IMR-90 (cell line): Measurements from ENCODE around the gene AAK1. TPM values are rescaled to one million over a fixed set of nuclear protein-coding genes. Genes with fewer than 3 reads are reported as not detected.

Experiments
- ATAC-seq: fragments of 200-7000 bp; cut with Tn5 transposase; 2 replicates; pipeline ENCODE4 v1.9.1; 2020; ENCODE audit warnings: low read depth, mild to moderate bottlenecking, moderate library complexity
- BruUV-seq: library from RNA; stranded (reverse); fragments of 400-500 nt; replicated peaks from 2 replicates; lab custom pipeline; 2021; lab: Mats Ljungman, UMichigan
- CTCF ChIA-PET: fragments of 300-600 bp; formaldehyde crosslinking; extraction: SDS; loops from one replicate; lab custom pipeline; 2021; ENCODE audit warnings: antibody characterized with exemption; lab: Yijun Ruan, JAX
- POLR2A ChIA-PET: fragments of 300-600 bp; sonication (Branson Sonifier 250); formaldehyde crosslinking; loops from one replicate; lab custom pipeline; 2022; ENCODE audit warnings: antibody characterized with exemption; ENCODE audit not compliant: unreplicated experiment; lab: Charles Lee
- DNase-seq: peaks from one replicate; pipeline ENCODE4 v3.0.0; 2013
- H2AFZ ChIP-seq: replicated peaks from 2 replicates; pipeline ENCODE3; 2013; ENCODE audit warnings: low read length, mild to moderate bottlenecking; ENCODE audit not compliant: poor library complexity
- H2AK5ac ChIP-seq: 2 replicates; pipeline ENCODE4 v1.6.1; 2013; ENCODE audit warnings: low read depth, low read length, inconsistent platforms
- H2AK9ac ChIP-seq: replicated peaks from 2 replicates; pipeline ENCODE3; 2013; ENCODE audit warnings: mild to moderate bottlenecking, low read depth, low read length, moderate library complexity; ENCODE audit not compliant: poor library complexity
- H2BK120ac ChIP-seq: 2 replicates; pipeline ENCODE4 v1.6.1; 2013; ENCODE audit warnings: low read depth, low read length, inconsistent platforms
- H2BK15ac ChIP-seq: 3 replicates; pipeline ENCODE4 v1.6.1; 2013; ENCODE audit warnings: low read depth, low read length, inconsistent platforms
- H2BK20ac ChIP-seq: 2 replicates; pipeline ENCODE4 v1.6.1; 2013; ENCODE audit warnings: low read depth, mild to moderate bottlenecking, inconsistent platforms, low read length, moderate library complexity
- H2BK5ac ChIP-seq: 2 replicates; pipeline ENCODE4 v1.6.1; 2013; ENCODE audit warnings: mild to moderate bottlenecking, low read depth, low read length, inconsistent platforms; ENCODE audit not compliant: poor library complexity, severe bottlenecking
- H3K14ac ChIP-seq: replicated peaks from 2 replicates; pipeline ENCODE4 v1.6.1; 2013; ENCODE audit warnings: low read depth, low read length, inconsistent platforms
- H3K18ac ChIP-seq: 2 replicates; pipeline ENCODE4 v1.6.1; 2013; ENCODE audit warnings: low read depth, low read length, control low read depth
- H3K23ac ChIP-seq: 2 replicates; pipeline ENCODE4 v1.6.1; 2013; ENCODE audit warnings: low read depth, low read length, inconsistent platforms
- H3K27ac ChIP-seq: 2 replicates; pipeline ENCODE4 v1.5.1; 2013; ENCODE audit warnings: mild to moderate bottlenecking, control low read depth, low read length; ENCODE audit not compliant: insufficient read depth
- H3K27me3 ChIP-seq: 2 replicates; pipeline ENCODE4 v1.6.1; 2013; ENCODE audit warnings: low read length; ENCODE audit not compliant: control insufficient read depth, insufficient read depth
- H3K36me3 ChIP-seq: 2 replicates; pipeline ENCODE4 v1.6.1; 2013; ENCODE audit warnings: low read length, mixed read lengths; ENCODE audit not compliant: control insufficient read depth, insufficient read depth
- H3K4ac ChIP-seq: 2 replicates; pipeline ENCODE4 v1.6.1; 2013; ENCODE audit warnings: low read depth, low read length, inconsistent platforms
- H3K4me1 ChIP-seq: 2 replicates; pipeline ENCODE4 v1.6.1; 2013; ENCODE audit warnings: low read length, mixed read lengths; ENCODE audit not compliant: control insufficient read depth, insufficient read depth
- H3K4me2 ChIP-seq: 2 replicates; pipeline ENCODE4 v1.6.1; 2013; ENCODE audit warnings: low read depth, mild to moderate bottlenecking, control low read depth, low read length, moderate library complexity
- H3K4me3 ChIP-seq: 2 replicates; pipeline ENCODE4 v1.5.1; 2013; ENCODE audit warnings: low read depth, mild to moderate bottlenecking, control low read depth, low read length, moderate library complexity; ENCODE audit not compliant: insufficient read depth
- H3K56ac ChIP-seq: 2 replicates; pipeline ENCODE4 v1.6.1; 2013; ENCODE audit warnings: low read length, inconsistent platforms; ENCODE audit not compliant: insufficient read depth; ENCODE audit errors: extremely low read depth
- H3K79me1 ChIP-seq, 2 experiments: 2 replicates each; pipeline ENCODE4 v1.6.1; 2013; ENCODE audit warnings: low read length in 2 of 2, inconsistent platforms in 1 of 2, low read depth in 1 of 2
- H3K9ac ChIP-seq: 2 replicates; pipeline ENCODE4 v1.6.1; 2013; ENCODE audit warnings: low read depth, low read length, control low read depth
- H3K9me1 ChIP-seq: 2 replicates; pipeline ENCODE4 v1.6.1; 2013; ENCODE audit warnings: low read length, inconsistent platforms; ENCODE audit not compliant: insufficient read depth
- H3K9me3 ChIP-seq: 2 replicates; pipeline ENCODE4 v1.6.1; 2013; ENCODE audit warnings: low read length; ENCODE audit not compliant: control insufficient read depth, insufficient read depth
- H4K20me1 ChIP-seq: 2 replicates; pipeline ENCODE4 v1.6.1; 2013; ENCODE audit warnings: low read length, inconsistent platforms; ENCODE audit not compliant: insufficient read depth
- H4K5ac ChIP-seq: 2 replicates; pipeline ENCODE4 v1.6.1; 2013; ENCODE audit warnings: mild to moderate bottlenecking, low read depth, low read length, control low read depth
- H4K8ac ChIP-seq, 2 experiments: 2 replicates each; pipeline ENCODE4 v1.6.1; 2013; ENCODE audit warnings: low read depth in 2 of 2, low read length in 2 of 2, control low read depth in 1 of 2, inconsistent platforms in 1 of 2
- H4K91ac ChIP-seq: 2 replicates; pipeline ENCODE4 v1.6.1; 2013; ENCODE audit warnings: low read depth, low read length, inconsistent platforms; ENCODE audit not compliant: insufficient read depth
- CHD1 ChIP-seq: IDR thresholded peaks from 2 replicates; pipeline ENCODE4 v1.6.1; 2012; ENCODE audit warnings: low read depth, low read length, improper control_type of control experiment
- MAFK ChIP-seq: IDR thresholded peaks from 2 replicates; pipeline ENCODE4 v1.6.1; 2012; ENCODE audit warnings: low read depth, low read length, improper control_type of control experiment
- NFE2L2 ChIP-seq: fragments of 150-350 bp; IDR thresholded peaks from 2 replicates; pipeline ENCODE4 v1.6.1; 2016; ENCODE audit warnings: low read depth, mild to moderate bottlenecking, low read length
- RAD21 ChIP-seq: IDR thresholded peaks from 2 replicates; pipeline ENCODE4 v1.6.1; 2012; ENCODE audit warnings: low read length, improper control_type of control experiment
- WGBS, 2 experiments: methylation state at CpG; one replicate each; pipeline versions ENCODE4 v1.1.5 to v1.1.7; 2013; ENCODE audit warnings: missing lambda C conversion rate in 2 of 2; ENCODE audit not compliant: insufficient read length in 1 of 2; ENCODE audit errors: extremely low coverage in 2 of 2; 5-methylcytosine and 5-hydroxymethylcytosine counted together
- dilution Hi-C: fragments of 300-500 bp; cut with HindIII; formaldehyde crosslinking; loops from one replicate; pipeline ENCODE4 v1.14.3; 2018; ENCODE audit warnings: low sequenced_read_pairs; ENCODE audit not compliant: unreplicated experiment
- in situ Hi-C: fragments of 300-500 bp; cut with MboI; formaldehyde crosslinking; loops from 3 replicates; pipeline ENCODE4 v1.14.3; 2019; ENCODE audit warnings: low sequenced_read_pairs, inconsistent platforms, mixed read lengths
- intact Hi-C: fragments of 100-400 bp; cut with micrococcal nuclease; formaldehyde crosslinking; loops from 2 replicates; pipeline ENCODE4 v1.10.0; 2022
- polyA plus RNA-seq, 3 experiments: library from polyadenylated mRNA; depleted of rRNA; stranded (reverse); fragments of >200 nt; gene quantifications; 2 replicates each; pipeline ENCODE4 v1.2.3, GENCODE V29; 2012; ENCODE audit warnings: low replicate concordance in 1 of 3
- total RNA-seq: library from RNA; depleted of rRNA; stranded (reverse); fragments of >200 nt; gene quantifications from 2 replicates; pipeline ENCODE4 v1.2.3, GENCODE V29; 2012

Gene AAK1
- total and polyA plus RNA-seq, 2 of the 4 experiments (the other 2 are of a cell fraction): 21.9 to 26.5 TPM

DNA sequence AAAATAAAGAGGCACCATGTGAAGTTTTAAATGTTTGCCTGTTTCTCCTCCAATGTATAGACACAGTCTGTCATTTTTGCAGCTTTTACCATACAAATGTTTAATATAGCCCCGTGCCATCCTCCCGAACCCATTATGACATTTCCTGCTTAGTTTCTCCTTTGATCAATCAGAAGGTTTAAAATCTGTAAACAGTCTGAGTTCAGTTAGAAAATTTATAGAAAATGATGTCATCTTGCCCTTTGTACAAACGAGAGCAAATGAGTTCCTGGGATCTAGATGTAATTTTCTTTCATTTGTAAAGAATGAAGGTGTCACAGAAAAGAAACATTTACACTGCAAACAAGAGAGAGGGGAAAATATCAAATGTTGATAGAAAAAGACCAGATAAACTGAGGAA, 143.6 kb downstream of the AAK1 start:
- no peak overlapping the region for H3K23ac ChIP-seq
- no peak overlapping the region for H3K18ac ChIP-seq
- no peak overlapping the region for H2BK20ac ChIP-seq
- H2AFZ ChIP-seq: no peak overlapping the region
- dilution Hi-C loops: no loop called here
- ChIA-PET CTCF (no interaction called here), POLR2A (no interaction called here)
- DNase-seq: peak; percentile 21
- no peak overlapping the region for H3K4me3 ChIP-seq
- peaks cover 10% of the 10 kb centered on the region for H3K9me1 ChIP-seq
- H3K4me1 ChIP-seq: 0 out of 2 replicates have a peak, but pooled peaks cover 2% of the 10 kb centered on the region
- no CpG with 5 or more reads among the region's 3 CpGs for WGBS, 2 experiments
- peak; percentile 21; the same call in 1 of the 2 replicates for ATAC-seq
- H2BK15ac ChIP-seq: no peak overlapping the region
- no peak overlapping the region for H3K56ac ChIP-seq
- no peak overlapping the region for H3K14ac ChIP-seq
- peaks cover 12 to 21% of the 10 kb centered on the region in 2 experiments; a peak in 3 of 4 replicates for H3K79me1 ChIP-seq
- no peak overlapping the region for H4K91ac ChIP-seq
- intact Hi-C loops: loop anchor here (5.0 kb wide), 1 partner anchor 142 kb away; the partner anchor contains the start of gene AAK1
- no peak overlapping the region for H3K4me2 ChIP-seq
- no peak overlapping the region for H2BK5ac ChIP-seq
- no peak overlapping the region for H2AK5ac ChIP-seq
- H2AK9ac ChIP-seq: no peak overlapping the region
- no peaks in the 10 kb centered on the region for H4K20me1 ChIP-seq
- no peak overlapping the region for H2BK120ac ChIP-seq
- H3K9me3 ChIP-seq: no peaks in the 10 kb centered on the region
- no peak overlapping the region for H3K4ac ChIP-seq
- TF ChIP-seq MAFK (no peak), NFE2L2 (no peak), CHD1 (no peak), RAD21 (no peak)
- H4K8ac ChIP-seq: no peak overlapping the region
- H4K5ac ChIP-seq: no peak overlapping the region
- in situ Hi-C loops: no loop called here
- no peak overlapping the region for H3K9ac ChIP-seq
- no TSS peak for BruUV-seq
- peaks cover 29% of the 10 kb centered on the region for H3K36me3 ChIP-seq
- H3K27ac ChIP-seq: no peak overlapping the region; the same call in 1 of the 2 replicates
- no peaks in the 10 kb centered on the region for H3K27me3 ChIP-seq
